Smooth muscle cell (in vitro differentiated cells): ENCODE measurements around the gene SH3D19. TPM values are rescaled to one million over a fixed set of nuclear protein-coding genes. Genes with fewer than 3 reads are reported as not detected.

ENCODE experiments used
- DNase-seq: peaks from one replicate; lab custom pipeline; 2025; ENCODE audit not compliant: unreplicated experiment; lab: John Stamatoyannopoulos, UW
- H2AFZ ChIP-seq: fragments of 200-600 bp; sonication (generic); 2 replicates; pipeline ENCODE4 v1.6.0; 2016; ENCODE audit warnings: antibody characterized with exemption, low read depth, mild to moderate bottlenecking
- H3F3A ChIP-seq: fragments of 200-600 bp; sonication (generic); 2 replicates; pipeline ENCODE4 v1.6.0; 2017; ENCODE audit warnings: antibody characterized with exemption, low read depth
- H3K27ac ChIP-seq: fragments of 200-600 bp; sonication (generic); 2 replicates; pipeline ENCODE4 v1.5.1; 2016; ENCODE audit warnings: low read depth, mild to moderate bottlenecking
- H3K27me3 ChIP-seq: fragments of 200-600 bp; sonication (generic); 2 replicates; pipeline ENCODE4 v1.6.1; 2016; ENCODE audit warnings: low read depth, mild to moderate bottlenecking
- H3K36me3 ChIP-seq: fragments of 200-600 bp; sonication (generic); 2 replicates; pipeline ENCODE4 v1.5.1; 2016; ENCODE audit warnings: low read depth
- H3K4me1 ChIP-seq: fragments of 200-600 bp; sonication (generic); 2 replicates; pipeline ENCODE4 v1.5.1; 2016; ENCODE audit warnings: low read depth
- H3K4me2 ChIP-seq: fragments of 200-600 bp; sonication (generic); 2 replicates; pipeline ENCODE4 v1.6.0; 2016; ENCODE audit warnings: mild to moderate bottlenecking
- H3K4me3 ChIP-seq: fragments of 200-600 bp; sonication (generic); 2 replicates; pipeline ENCODE4 v1.5.1; 2016; ENCODE audit warnings: mild to moderate bottlenecking
- H3K79me2 ChIP-seq: fragments of 200-600 bp; sonication (generic); 2 replicates; pipeline ENCODE4 v1.6.0; 2016; ENCODE audit warnings: low read depth, mild to moderate bottlenecking
- H3K9ac ChIP-seq: fragments of 200-600 bp; sonication (generic); 2 replicates; pipeline ENCODE4 v1.6.0; 2016; ENCODE audit warnings: low read depth
- H3K9me3 ChIP-seq: fragments of 200-600 bp; sonication (generic); replicated peaks from 2 replicates; pipeline ENCODE4 v1.5.1; 2016; ENCODE audit warnings: low read depth
- H4K20me1 ChIP-seq: fragments of 200-600 bp; sonication (generic); 2 replicates; pipeline ENCODE4 v1.6.0; 2016; ENCODE audit warnings: low read depth
- CTCF ChIP-seq: fragments of 200-600 bp; sonication (generic); IDR thresholded peaks from 2 replicates; pipeline ENCODE4 v1.5.1; 2017; ENCODE audit warnings: borderline replicate concordance, mild to moderate bottlenecking, antibody characterized with exemption; ENCODE audit not compliant: insufficient read depth, poor library complexity, severe bottlenecking
- WGBS: methylation state at CpG from one replicate; pipeline ENCODE4 v1.1.7; 2016; ENCODE audit warnings: low lambda C conversion rate; 5-methylcytosine and 5-hydroxymethylcytosine counted together
- polyA plus RNA-seq: library from polyadenylated mRNA; unstranded; fragments of >200 nt; fragmentation: Nextera tagmentation; extraction: Ambion mirVana; gene quantifications from 2 replicates; pipeline ENCODE4 v1.2.1, GENCODE V29; 2016
- total RNA-seq: library from RNA; depleted of rRNA; stranded (reverse); fragments of >200 nt; gene quantifications from 2 replicates; pipeline ENCODE4 v1.2.3, GENCODE V29; 2014

Gene SH3D19
- total and polyA plus RNA-seq, 2 experiments from 2014 or later, result 7.9 to 20.3 TPM

GRCh38 chr4:151304226-151304625 lies 21.2 kb downstream of the SH3D19 start:
- H3K9ac ChIP-seq, result no peak overlapping the region
- DNase-seq, result no peak
- TF ChIP-seq CTCF, result no peak
- no peaks in the 10 kb centered on the region for H3K4me1 ChIP-seq
- H3K79me2 ChIP-seq, result peaks cover 6% of the 10 kb centered on the region
- H3K9me3 ChIP-seq, result no peaks in the 10 kb centered on the region
- H3K27ac ChIP-seq, result peak overlapping the region; percentile 14
- H3K4me2 ChIP-seq, result no peak overlapping the region
- H4K20me1 ChIP-seq, result no peaks in the 10 kb centered on the region
- no peak overlapping the region for H2AFZ ChIP-seq
- H3F3A ChIP-seq, result peaks cover 4% of the 10 kb centered on the region
- no peaks in the 10 kb centered on the region for H3K36me3 ChIP-seq
- H3K4me3 ChIP-seq, result no peak overlapping the region
- H3K27me3 ChIP-seq, result no peaks in the 10 kb centered on the region

DNA sequence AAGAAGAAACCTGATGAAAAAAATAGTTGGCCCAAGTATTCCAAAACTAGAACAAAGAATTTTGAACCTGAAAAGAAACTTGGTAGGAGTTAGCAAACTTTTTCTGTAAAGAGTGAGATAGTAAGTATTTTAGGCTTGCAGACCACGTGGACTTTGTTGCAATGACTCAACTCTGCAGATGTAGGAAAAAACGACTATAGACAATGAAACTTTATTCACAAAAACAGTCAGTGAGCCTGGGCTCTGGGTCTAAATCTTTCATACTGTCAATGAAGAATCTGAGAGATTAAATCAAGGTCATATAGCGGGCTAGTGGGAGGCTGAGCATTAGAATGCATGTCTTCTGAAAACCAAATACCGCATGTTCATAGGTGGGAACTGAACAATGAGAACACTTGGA lies 23.0 kb downstream of the SH3D19 start:
- Histone ChIP-seq H3K9ac (no peak overlapping the region), H3F3A (peaks cover 4% of the 10 kb centered on the region), H3K27ac (no peak overlapping the region), H3K9me3 (no peaks in the 10 kb centered on the region), H3K79me2 (peaks cover 13% of the 10 kb centered on the region), H3K4me3 (no peak overlapping the region), H3K27me3 (no peaks in the 10 kb centered on the region), H2AFZ (no peak overlapping the region), H3K4me2 (no peak overlapping the region), H4K20me1 (no peaks in the 10 kb centered on the region), H3K4me1 (no peaks in the 10 kb centered on the region), H3K36me3 (no peaks in the 10 kb centered on the region)
- 64% methylated on average over 4 of the region's 4 CpGs for WGBS
- TF ChIP-seq CTCF, result no peak
- no peak for DNase-seq

DNA sequence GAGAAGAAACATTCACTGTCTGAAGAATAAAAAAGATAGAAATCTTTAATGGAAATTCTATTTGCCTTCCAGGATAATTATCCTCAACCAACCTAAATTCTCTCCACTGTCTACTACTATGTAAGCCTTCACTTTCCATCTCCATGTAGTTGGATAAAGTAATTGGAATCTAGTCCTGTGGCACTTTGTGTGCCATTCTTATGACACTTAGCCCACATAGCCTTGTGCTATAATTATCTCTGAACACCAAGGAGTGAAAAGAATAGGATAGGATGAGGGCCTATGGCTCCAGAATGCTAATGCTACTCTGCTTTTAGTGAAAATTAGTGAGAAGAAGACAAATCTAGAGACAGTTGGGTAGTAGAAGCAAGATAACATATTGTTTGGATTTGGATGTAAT lies 28.2 kb downstream of the SH3D19 start:
- TF ChIP-seq CTCF, result no peak
- no peaks in the 10 kb centered on the region for H3F3A ChIP-seq
- H3K9ac ChIP-seq, result no peak overlapping the region
- H3K36me3 ChIP-seq, result no peaks in the 10 kb centered on the region
- H2AFZ ChIP-seq, result no peak overlapping the region
- H3K9me3 ChIP-seq, result no peaks in the 10 kb centered on the region
- no peak for DNase-seq
- no peak overlapping the region for H3K4me2 ChIP-seq
- H3K4me3 ChIP-seq, result no peak overlapping the region
- H3K27me3 ChIP-seq, result no peaks in the 10 kb centered on the region
- peaks cover 5% of the 10 kb centered on the region for H4K20me1 ChIP-seq
- H3K79me2 ChIP-seq, result peaks cover 13% of the 10 kb centered on the region
- H3K27ac ChIP-seq, result no peak overlapping the region
- no peaks in the 10 kb centered on the region for H3K4me1 ChIP-seq

DNA sequence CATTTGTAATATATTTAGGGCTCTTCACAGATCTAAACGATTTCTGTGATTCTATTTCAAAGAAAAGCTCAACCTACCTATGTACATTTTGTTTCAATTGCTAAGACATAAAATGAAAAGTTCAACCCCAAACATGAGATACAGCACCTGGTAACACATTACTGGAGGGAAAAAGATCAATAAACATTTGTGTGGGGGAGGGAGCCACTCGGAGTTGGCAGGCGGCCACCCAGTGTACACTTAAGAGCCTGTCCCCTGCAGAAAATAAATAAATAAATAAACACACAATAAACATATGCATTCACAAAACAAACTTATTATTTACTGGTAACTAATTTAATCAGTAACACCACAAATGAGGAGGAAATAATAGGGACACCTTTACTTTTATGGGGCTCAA lies 29.2 kb downstream of the SH3D19 start:
- Histone ChIP-seq H3K79me2 (peaks cover 13% of the 10 kb centered on the region), H3K4me2 (no peak overlapping the region)

More for the DNA sequence above, 29.2 kb downstream of the SH3D19 start:
- Histone ChIP-seq H3K9me3 (no peaks in the 10 kb centered on the region), H4K20me1 (peaks cover 5% of the 10 kb centered on the region), H3F3A (no peaks in the 10 kb centered on the region), H3K36me3 (no peaks in the 10 kb centered on the region), H3K27me3 (no peaks in the 10 kb centered on the region), H3K27ac (no peak overlapping the region), H3K4me1 (no peaks in the 10 kb centered on the region), H2AFZ (no peak overlapping the region), H3K9ac (no peak overlapping the region), H3K4me3 (no peak overlapping the region)
- 100% methylated on average over 3 of the region's 3 CpGs for WGBS
- no peak for TF ChIP-seq CTCF
- DNase-seq, result no peak
